ENCODE data around the gene NEUROG1. TPM values are rescaled to one million over a fixed set of nuclear protein-coding genes. Genes with fewer than 3 reads are reported as not detected.

NEUROG1 gene
- total and polyA plus RNA-seq, 2 experiments from 2014 or later: 0.16 TPM; not detected in 1

DNA sequence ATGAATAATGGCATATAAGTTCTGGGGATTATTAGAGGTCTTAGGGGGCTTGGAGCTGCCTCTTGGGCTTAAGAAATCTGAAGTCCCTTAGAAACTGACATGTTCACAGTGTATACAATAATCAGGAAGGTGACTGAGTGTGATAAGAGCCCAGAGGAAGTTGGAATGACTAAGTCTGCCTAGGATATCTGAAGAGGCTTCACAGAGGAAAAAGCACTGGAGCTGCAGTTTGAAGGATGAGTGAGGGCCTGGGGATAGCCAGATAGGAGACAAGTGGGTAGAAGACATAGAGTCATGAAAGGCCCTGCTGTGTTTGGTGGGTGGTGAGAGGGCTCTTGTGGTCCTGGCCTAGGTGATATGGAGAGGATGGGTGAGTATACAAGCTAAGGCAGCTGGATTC lies 8.8 kb downstream of the NEUROG1 start (continued):
- TF ChIP-seq, protein P1, sequence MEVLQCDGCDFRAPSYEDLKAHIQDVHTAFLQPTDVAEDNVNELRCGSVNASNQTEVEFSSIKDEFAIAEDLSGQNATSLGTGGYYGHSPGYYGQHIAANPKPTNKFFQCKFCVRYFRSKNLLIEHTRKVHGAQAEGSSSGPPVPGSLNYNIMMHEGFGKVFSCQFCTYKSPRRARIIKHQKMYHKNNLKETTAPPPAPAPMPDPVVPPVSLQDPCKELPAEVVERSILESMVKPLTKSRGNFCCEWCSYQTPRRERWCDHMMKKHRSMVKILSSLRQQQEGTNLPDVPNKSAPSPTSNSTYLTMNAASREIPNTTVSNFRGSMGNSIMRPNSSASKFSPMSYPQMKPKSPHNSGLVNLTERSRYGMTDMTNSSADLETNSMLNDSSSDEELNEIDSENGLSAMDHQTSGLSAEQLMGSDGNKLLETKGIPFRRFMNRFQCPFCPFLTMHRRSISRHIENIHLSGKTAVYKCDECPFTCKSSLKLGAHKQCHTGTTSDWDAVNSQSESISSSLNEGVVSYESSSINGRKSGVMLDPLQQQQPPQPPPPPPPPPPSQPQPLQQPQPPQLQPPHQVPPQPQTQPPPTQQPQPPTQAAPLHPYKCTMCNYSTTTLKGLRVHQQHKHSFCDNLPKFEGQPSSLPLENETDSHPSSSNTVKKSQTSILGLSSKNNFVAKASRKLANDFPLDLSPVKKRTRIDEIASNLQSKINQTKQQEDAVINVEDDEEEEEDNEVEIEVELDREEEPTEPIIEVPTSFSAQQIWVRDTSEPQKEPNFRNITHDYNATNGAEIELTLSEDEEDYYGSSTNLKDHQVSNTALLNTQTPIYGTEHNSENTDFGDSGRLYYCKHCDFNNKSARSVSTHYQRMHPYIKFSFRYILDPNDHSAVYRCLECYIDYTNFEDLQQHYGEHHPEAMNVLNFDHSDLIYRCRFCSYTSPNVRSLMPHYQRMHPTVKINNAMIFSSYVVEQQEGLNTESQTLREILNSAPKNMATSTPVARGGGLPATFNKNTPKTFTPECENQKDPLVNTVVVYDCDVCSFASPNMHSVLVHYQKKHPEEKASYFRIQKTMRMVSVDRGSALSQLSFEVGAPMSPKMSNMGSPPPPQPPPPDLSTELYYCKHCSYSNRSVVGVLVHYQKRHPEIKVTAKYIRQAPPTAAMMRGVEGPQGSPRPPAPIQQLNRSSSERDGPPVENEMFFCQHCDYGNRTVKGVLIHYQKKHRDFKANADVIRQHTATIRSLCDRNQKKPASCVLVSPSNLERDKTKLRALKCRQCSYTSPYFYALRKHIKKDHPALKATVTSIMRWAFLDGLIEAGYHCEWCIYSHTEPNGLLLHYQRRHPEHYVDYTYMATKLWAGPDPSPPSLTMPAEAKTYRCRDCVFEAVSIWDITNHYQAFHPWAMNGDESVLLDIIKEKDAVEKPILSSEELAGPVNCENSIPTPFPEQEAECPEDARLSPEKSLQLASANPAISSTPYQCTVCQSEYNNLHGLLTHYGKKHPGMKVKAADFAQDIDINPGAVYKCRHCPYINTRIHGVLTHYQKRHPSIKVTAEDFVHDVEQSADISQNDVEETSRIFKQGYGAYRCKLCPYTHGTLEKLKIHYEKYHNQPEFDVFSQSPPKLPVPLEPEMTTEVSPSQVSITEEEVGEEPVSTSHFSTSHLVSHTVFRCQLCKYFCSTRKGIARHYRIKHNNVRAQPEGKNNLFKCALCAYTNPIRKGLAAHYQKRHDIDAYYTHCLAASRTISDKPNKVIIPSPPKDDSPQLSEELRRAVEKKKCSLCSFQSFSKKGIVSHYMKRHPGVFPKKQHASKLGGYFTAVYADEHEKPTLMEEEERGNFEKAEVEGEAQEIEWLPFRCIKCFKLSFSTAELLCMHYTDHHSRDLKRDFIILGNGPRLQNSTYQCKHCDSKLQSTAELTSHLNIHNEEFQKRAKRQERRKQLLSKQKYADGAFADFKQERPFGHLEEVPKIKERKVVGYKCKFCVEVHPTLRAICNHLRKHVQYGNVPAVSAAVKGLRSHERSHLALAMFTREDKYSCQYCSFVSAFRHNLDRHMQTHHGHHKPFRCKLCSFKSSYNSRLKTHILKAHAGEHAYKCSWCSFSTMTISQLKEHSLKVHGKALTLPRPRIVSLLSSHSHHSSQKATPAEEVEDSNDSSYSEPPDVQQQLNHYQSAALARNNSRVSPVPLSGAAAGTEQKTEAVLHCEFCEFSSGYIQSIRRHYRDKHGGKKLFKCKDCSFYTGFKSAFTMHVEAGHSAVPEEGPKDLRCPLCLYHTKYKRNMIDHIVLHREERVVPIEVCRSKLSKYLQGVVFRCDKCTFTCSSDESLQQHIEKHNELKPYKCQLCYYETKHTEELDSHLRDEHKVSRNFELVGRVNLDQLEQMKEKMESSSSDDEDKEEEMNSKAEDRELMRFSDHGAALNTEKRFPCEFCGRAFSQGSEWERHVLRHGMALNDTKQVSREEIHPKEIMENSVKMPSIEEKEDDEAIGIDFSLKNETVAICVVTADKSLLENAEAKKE (CRISPR knock-in tag; IDR thresholded peaks at IDR 0.05): no peak
- TF ChIP-seq EZH2phosphoT487 (IDR thresholded peaks at IDR 0.05; ENCODE audit: unreplicated experiment): no peak

DNA sequence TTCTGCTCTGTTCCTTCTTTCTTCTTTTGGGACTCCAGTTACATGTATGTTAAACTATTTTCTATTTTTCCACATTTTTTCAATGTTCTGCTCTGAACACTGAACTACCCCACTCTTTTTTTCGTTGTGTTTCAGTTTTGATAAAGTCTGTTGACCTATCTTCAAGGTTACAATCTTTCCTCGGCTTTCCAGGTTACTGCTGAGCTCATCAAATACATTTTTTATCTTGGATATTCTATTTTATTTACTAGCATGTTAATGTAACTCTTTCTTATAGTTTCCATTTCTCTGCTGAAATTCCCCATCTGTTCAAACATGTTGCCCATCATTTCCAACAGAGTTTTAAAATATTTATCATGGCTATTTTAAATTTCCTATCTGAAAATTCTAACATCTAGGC lies 13.8 kb downstream of the NEUROG1 start:
- H3K4me1 Mint-ChIP-seq: peaks cover 3% of the 10 kb centered on the region; the same call in 1 of the 3 replicates
- H3K27me3 Mint-ChIP-seq (ENCODE audit: insufficient read depth, low read depth, poor library complexity): peaks cover 4% of the 10 kb centered on the region
- DNase-seq (ENCODE audit: low spot score): no peak
- no peak for TF ChIP-seq JUNB (IDR thresholded peaks at IDR 0.05; ENCODE audit: unreplicated experiment)
- peaks cover 36% of the 10 kb centered on the region for H3K27me3 ChIP-seq (ENCODE audit: insufficient read depth)
- H3K4me3 Mint-ChIP-seq: no peak overlapping the region
- H3K4me1 ChIP-seq (ENCODE audit: insufficient read depth): no peaks in the 10 kb centered on the region
- H3K4me3 ChIP-seq: no peak overlapping the region
- no peaks in the 10 kb centered on the region for H3K36me3 Mint-ChIP-seq (ENCODE audit: low read depth)
- peaks cover 8% of the 10 kb centered on the region; the same call in 1 of the 2 replicates for H3K9me2 ChIP-seq (ENCODE audit: insufficient read depth)
- H3F3A ChIP-seq (replicated peaks; ENCODE audit: low read depth): no peaks in the 10 kb centered on the region
- no peaks in the 10 kb centered on the region for H3K79me2 ChIP-seq (replicated peaks; ENCODE audit: insufficient read depth)
- H3K27ac Mint-ChIP-seq: no peak overlapping the region
- H3K27ac ChIP-seq (ENCODE audit: low read depth): no peak overlapping the region
- no peak for ATAC-seq
- no peaks in the 10 kb centered on the region for H3K36me3 ChIP-seq (ENCODE audit: insufficient read depth)
- H4K20me1 ChIP-seq (replicated peaks; ENCODE audit: insufficient read depth): no peaks in the 10 kb centered on the region
- no peak overlapping the region for H2AFZ ChIP-seq
- H3K9me3 Mint-ChIP-seq: peaks cover 43% of the 10 kb centered on the region; the same call in 2 of the 3 replicates
- H3K4me2 ChIP-seq: no peak overlapping the region

DNA sequence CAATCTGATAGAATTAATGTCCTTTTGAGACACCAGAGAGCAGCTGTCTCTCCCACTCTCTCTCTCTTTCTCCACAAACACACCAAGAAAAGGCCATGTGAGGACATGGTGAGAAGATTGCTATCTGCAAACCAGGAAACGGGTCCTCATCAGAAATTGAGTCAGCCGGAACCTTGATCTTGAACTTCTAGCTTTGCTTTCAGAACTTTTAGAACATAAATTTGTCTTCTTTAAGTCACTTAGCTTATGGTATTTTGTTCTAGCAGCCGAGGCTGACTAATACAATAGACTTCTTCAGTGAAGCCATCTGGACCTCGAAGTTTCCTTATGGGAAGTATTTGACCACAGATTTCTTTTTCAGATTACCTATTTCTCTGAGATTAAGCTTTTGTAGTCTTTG lies 18.1 kb downstream of the NEUROG1 start:
- Histone ChIP-seq H3K27ac (ENCODE audit: low read depth) (no peak overlapping the region), H3K36me3 (ENCODE audit: insufficient read depth) (no peaks in the 10 kb centered on the region), H3K4me1 (ENCODE audit: insufficient read depth) (no peaks in the 10 kb centered on the region), H3K79me2 (replicated peaks; ENCODE audit: insufficient read depth) (no peaks in the 10 kb centered on the region), H3K9me2 (ENCODE audit: insufficient read depth) (peaks cover 8% of the 10 kb centered on the region; the same call in 1 of the 2 replicates), H4K20me1 (replicated peaks; ENCODE audit: insufficient read depth) (no peaks in the 10 kb centered on the region), H3F3A (replicated peaks; ENCODE audit: low read depth) (no peaks in the 10 kb centered on the region), H3K4me3 (no peak overlapping the region), H2AFZ (no peak overlapping the region), H3K27me3 (ENCODE audit: insufficient read depth) (peaks cover 19% of the 10 kb centered on the region; the same call in 1 of the 2 replicates), H3K4me2 (no peak overlapping the region)
- no peak overlapping the region for H3K27ac Mint-ChIP-seq
- H3K27me3 Mint-ChIP-seq (ENCODE audit: insufficient read depth, low read depth, poor library complexity): peaks cover 5% of the 10 kb centered on the region
- no peaks in the 10 kb centered on the region for H3K36me3 Mint-ChIP-seq (ENCODE audit: low read depth)
- H3K4me1 Mint-ChIP-seq: no peaks in the 10 kb centered on the region
- H3K9me3 Mint-ChIP-seq: peaks cover 26% of the 10 kb centered on the region; the same call in 2 of the 3 replicates
- ATAC-seq (no peak), DNase-seq (ENCODE audit: low spot score) (no peak)
- no peak overlapping the region for H3K4me3 Mint-ChIP-seq
- no peak for TF ChIP-seq EZH2 (IDR thresholded peaks at IDR 0.05; ENCODE audit: low read depth, unreplicated experiment)
- TF ChIP-seq, protein P2, sequence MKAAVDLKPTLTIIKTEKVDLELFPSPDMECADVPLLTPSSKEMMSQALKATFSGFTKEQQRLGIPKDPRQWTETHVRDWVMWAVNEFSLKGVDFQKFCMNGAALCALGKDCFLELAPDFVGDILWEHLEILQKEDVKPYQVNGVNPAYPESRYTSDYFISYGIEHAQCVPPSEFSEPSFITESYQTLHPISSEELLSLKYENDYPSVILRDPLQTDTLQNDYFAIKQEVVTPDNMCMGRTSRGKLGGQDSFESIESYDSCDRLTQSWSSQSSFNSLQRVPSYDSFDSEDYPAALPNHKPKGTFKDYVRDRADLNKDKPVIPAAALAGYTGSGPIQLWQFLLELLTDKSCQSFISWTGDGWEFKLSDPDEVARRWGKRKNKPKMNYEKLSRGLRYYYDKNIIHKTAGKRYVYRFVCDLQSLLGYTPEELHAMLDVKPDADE (IDR thresholded peaks at IDR 0.05): no peak
- TF ChIP-seq ZNF114 (CRISPR knock-in tag; IDR thresholded peaks at IDR 0.05): no peak
- TF ChIP-seq CREB1 (CRISPR knock-in tag; IDR thresholded peaks at IDR 0.05; ENCODE audit: low read depth): no peak
- TF ChIP-seq EZH2phosphoT487 (IDR thresholded peaks at IDR 0.05; ENCODE audit: unreplicated experiment): no peak
- TF ChIP-seq NANOG (IDR thresholded peaks at IDR 0.05; ENCODE audit: borderline replicate concordance): no peak
- TF ChIP-seq STAT1 (IDR thresholded peaks at IDR 0.05; ENCODE audit: unreplicated experiment): no peak
